ENCODE measurements around the gene LRRC14B.

GRCh38 chr5:204001-204400 is 12.7 kb downstream of the LRRC14B start:
- TF ChIP-seq CTCF (conservative IDR thresholded peaks at IDR 0.05; ENCODE audit: low read length) (no peak), EZH2phosphoT487 (IDR thresholded peaks at IDR 0.05; ENCODE audit: borderline replicate concordance, low read depth, low read length) (no peak)

All from OCI-LY7 (cell line).